Sciatic nerve (tissue), 2 donors: ENCODE measurements around the gene DHX29. TPM values are rescaled to one million over a fixed set of nuclear protein-coding genes. Genes with fewer than 3 reads are reported as not detected.
A peak's percentile ranks its signal among the peaks of the same experiment; 100 is the strongest.

Experiments used
- ATAC-seq: fragments of 200-7000 bp; cut with Tn5 transposase; one replicate; pipeline ENCODE4 v1.9.1; 2020; ENCODE audit warnings: mild to moderate bottlenecking, moderate library complexity
- DNase-seq: peaks from one replicate; pipeline ENCODE4 v3.0.0-alpha.2; 2020; ENCODE audit warnings: low spot score
- intact Hi-C: fragments of 100-400 bp; cut with DNase I; formaldehyde crosslinking; loops from one replicate; pipeline ENCODE4 v1.14.2; 2022
- total RNA-seq: library from RNA; stranded (reverse); fragmentation: NEBNext Ultra II Directional; extraction: Animal tissue kit (Norgen Biotek cat#: 25700); gene quantifications from one replicate; pipeline ENCODE4 v1.2.1, GENCODE V29; 2021
- donor health status: DM: no; HTN: no; CAD: no.
- donor health status: DM: no; HTN: no; CAD: no.

DHX29 gene
- total RNA-seq, 1 donor from 2014 or later, result 24.8 TPM

GRCh38 chr5:55222092-55222984 lies 85.2 kb downstream of the DHX29 start:
- ATAC-seq (no peak), DNase-seq (no peak)
- intact Hi-C loops, result loop anchor here (10.0 kb wide), 1 partner anchor 48 kb away; the partner anchor contains the start of gene CDC20B

GRCh38 chr5:55220433-55221185 lies 86.9 kb downstream of the DHX29 start:
- intact Hi-C loops, result loop anchor here (10.0 kb wide), 1 partner anchor 46 kb away; the partner anchor contains the start of gene CDC20B
- ATAC-seq (peak; percentile 47), DNase-seq (no peak)

- no peak for ATAC-seq
- no peak for DNase-seq
- intact Hi-C loops, result loop anchor here (10.0 kb wide), 1 partner anchor 45 kb away; the partner anchor contains the start of gene CDC20B
Observed at GRCh38 chr5:55219770-55220169, 87.7 kb downstream of the DHX29 start.

- intact Hi-C loops, result no loop called here
- ATAC-seq, result no peak
- no peak for DNase-seq
Observed at GRCh38 chr5:55218967-55219366, 88.5 kb downstream of the DHX29 start.

GRCh38 chr5:55211184-55211874 lies 96.2 kb downstream of the DHX29 start:
- DNase-seq (no peak), ATAC-seq (no peak)
- intact Hi-C loops, result no loop called here

Other genes with a start within 250 kb of the DHX29 start
- gene GZMA, start 205.0 kb downstream of the DHX29 start, total RNA-seq, result 5.3 TPM
- 34.9 TPM for gene GPX8, start 147.5 kb downstream of the DHX29 start, total RNA-seq
- not detected for gene CDC20B, start 134.5 kb downstream of the DHX29 start, total RNA-seq
- gene MCIDAS, start 80.4 kb downstream of the DHX29 start, total RNA-seq, result not detected
- 0.22 TPM for gene CCNO, start 74.1 kb downstream of the DHX29 start, total RNA-seq
- gene MTREX, start 295 bp upstream of the DHX29 start, total RNA-seq, result 69.0 TPM
- gene PLPP1, start 227.3 kb upstream of the DHX29 start, total RNA-seq, result 79.5 TPM